Measurements from ENCODE around the gene TMEM120A. TPM values are rescaled to one million over a fixed set of nuclear protein-coding genes. Genes with fewer than 3 reads are reported as not detected.
"Not testable (repeated sequence)": the region's sequence is repeated elsewhere in the genome, so short reads cannot be mapped to it uniquely, and the experiment has no call there.

The TMEM120A gene
- total RNA-seq: 35.9 and 44.0 TPM in 2 replicates

DNA sequence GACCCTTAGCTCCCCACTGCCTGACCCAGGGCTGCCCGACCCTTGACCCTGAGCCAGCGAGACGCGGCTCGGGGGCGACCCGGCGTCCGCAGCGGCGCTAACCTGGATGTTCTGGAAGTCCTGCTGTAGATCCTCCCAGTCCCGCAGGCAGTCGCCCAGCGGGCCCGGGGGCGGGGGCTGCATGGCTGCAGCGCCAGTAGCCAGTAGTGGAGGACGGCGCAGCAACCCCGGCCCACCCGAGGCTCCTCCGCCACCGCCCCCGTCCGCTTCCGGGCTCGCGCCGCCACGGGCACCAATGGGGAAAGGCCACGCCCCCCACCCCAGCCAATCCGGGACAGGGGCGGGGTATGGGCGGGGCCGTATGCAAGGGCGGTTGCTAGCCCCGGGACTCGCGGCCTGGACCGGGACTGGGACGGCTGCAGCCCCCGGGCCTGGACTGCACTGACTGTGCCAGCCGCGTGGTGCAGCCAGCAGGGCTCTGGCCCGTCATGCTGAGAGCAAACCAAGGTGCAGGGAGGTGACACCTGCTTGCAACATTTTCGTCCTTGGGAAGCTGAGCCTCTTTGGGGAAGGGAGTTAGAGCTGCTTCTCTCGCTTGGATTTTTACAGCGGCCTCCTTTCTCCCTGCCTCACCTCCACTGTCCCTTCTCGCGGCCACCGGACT lies at the start of gene TMEM120A:
TSS of gene TMEM120A (minus strand) at position 208 of the 664 bp plus-strand sequence. CDS start at position 183, 25 bp downstream.
- intact Hi-C loops (cut with micrococcal nuclease): loop anchor here (1.0 to 5.0 kb wide), 9 partner anchors 15 to 324 kb away; partner anchors contain the start of genes HIP1, MDH2 and POR

- intact Hi-C loops (cut with micrococcal nuclease): no loop called here
These were observed 45.7 kb upstream of the TMEM120A start for GRCh38 chr7:76040126-76040525.

DNA sequence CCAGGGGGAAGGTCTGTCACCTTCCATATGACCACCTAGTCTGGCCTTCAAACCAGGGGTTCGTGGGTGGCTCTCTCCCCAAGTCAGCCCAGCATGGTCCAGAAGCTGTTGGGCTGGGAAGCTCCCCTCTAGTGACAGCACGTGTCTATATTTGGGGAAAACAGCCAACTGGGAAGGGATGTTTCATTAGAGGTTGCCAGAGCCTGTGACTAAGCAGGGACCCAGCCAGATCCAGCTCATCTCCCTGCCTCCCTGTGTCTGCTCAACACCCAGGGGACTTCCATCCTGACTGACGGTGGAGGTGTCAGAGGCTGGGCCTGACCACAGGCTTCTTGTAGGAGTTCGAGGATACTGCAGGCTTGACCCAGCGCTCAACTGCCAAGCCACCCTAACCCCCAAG lies 42.9 kb upstream of the TMEM120A start:
- intact Hi-C loops (cut with micrococcal nuclease): no loop called here

DNA sequence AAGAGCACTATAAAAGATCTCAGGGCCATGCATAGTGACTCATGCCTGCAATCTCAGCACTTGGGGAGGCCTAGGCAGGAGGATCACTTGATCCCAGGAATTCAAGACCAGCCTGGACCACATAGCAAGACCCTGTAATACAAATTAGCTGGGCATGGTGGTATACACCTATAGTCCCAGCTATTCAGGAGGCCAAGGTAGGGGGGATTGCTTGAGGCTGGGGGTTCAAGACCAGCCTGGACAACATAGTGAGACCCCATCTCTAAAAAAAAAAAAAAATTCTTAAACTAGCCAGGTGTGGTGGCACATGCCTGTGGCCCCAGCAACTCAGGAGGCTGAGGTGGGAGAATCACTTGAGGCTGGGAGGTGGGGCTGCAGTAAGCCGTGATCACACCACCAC lies 37.6 kb upstream of the TMEM120A start:
- intact Hi-C loops (cut with micrococcal nuclease): no loop called here

GRCh38 chr7:76029682-76030081 lies 35.3 kb upstream of the TMEM120A start:
- intact Hi-C loops (cut with micrococcal nuclease): not testable (repeated sequence)

- intact Hi-C loops (cut with micrococcal nuclease): loop anchor here (5.0 kb wide), 1 partner anchor 286 kb away; the partner anchor contains the start of gene HIP1
These were observed 28.6 kb upstream of the TMEM120A start for GRCh38 chr7:76023002-76023401.

DNA sequence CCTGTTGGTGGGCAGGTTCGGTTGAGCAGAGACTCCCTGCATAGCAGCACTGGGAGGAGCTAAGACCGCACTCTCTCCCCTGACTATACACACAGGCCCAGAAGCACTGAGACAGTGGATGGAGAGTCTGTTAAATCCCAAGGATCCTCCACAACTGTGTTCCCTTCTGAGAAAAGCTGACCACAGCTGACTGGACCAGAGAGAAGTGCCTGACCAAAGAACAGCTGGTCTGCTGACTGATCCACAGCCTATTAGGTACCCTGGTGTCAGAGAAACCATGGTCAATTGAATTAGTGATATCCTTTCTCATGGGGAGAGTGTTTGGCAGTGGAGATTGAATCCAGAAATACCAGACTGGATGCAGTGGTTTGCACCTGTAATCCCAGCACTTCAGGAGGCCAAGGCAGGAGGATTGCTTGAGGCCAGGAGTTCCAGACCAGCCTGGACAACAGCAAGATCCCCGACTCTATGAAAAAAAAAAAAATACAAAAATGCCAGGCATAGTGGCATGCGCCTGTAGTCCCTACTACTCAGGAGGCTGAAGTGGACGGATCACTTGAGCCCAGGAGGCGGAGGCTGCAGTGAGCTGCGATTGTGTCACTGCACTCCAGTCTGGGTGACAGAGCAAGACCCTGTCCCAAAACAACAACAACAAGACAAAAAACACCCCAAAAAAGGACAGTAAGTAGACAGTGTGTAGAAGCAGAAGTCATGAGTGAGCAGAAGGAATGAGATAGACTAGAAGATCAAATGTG lies 27.8 kb upstream of the TMEM120A start:
- intact Hi-C loops (cut with micrococcal nuclease): loop anchor here (5.0 kb wide), 1 partner anchor 285 kb away; the partner anchor contains the start of gene HIP1

- intact Hi-C loops (cut with micrococcal nuclease): loop anchor here (1.0 to 5.0 kb wide), 5 partner anchors 11 to 283 kb away; partner anchors contain the start of genes HIP1 and TMEM120A
These were observed 25.8 kb upstream of the TMEM120A start for GRCh38 chr7:76020031-76020714.

- intact Hi-C loops (cut with micrococcal nuclease): not testable (repeated sequence)
These were observed 24.1 kb upstream of the TMEM120A start for GRCh38 chr7:76018520-76018919.

- intact Hi-C loops (cut with micrococcal nuclease): no loop called here
These were observed 22.0 kb upstream of the TMEM120A start for GRCh38 chr7:76016191-76016947.

GRCh38 chr7:76011442-76011861 lies 17.1 kb upstream of the TMEM120A start:
- intact Hi-C loops (cut with micrococcal nuclease): no loop called here

DNA sequence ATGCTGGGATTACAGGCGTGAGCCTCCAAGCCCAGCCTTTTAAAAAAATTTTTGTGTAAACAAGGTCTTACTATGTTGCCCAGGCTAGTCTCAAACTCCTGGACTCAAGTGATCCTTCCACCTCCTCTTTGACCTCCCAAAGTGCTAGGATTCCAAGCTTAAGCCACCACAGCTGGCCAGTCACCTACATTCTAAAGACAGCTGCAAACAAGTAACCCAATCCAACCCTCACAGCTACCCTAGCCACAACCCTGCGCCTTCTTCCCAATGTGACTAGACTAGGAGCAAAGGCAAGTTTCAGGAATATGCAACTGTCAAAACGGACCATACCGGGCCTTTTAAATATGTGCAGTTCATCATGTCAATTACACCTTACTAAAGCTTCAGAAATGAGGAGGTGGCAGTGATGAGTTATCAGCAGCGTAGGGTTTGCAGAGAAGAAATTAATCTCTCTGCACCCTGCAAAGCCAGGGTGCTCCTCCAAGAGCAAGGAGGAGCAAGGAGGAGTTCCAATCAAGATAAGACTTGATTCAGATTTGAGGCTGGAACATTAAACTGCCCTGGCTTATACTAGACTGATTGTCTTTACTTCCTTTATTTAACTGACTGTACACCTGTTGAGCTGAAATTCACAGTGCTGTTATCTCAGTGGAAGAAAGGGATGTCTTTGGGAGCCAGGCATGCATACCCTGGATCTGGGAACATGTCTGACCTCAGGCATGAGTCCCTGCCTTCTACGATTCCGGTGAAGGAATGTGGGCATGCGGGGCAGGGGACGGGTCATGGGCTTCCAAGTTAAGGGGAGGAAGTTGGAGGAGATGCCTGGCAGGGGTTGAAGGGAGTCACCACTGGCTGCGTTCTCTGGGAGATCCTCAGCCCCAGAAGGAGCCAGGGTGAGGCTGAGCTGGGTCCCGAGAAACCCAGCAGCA lies 15.5 kb upstream of the TMEM120A start:
- intact Hi-C loops (cut with micrococcal nuclease): loop anchor here (1.0 kb wide), 4 partner anchors 10 to 132 kb away; partner anchors contain the start of genes POR and TMEM120A

- intact Hi-C loops (cut with micrococcal nuclease): loop anchor here (1.0 kb wide), 1 partner anchor 40 kb away; the partner anchor contains the start of gene MDH2
These were observed 13.8 kb upstream of the TMEM120A start for GRCh38 chr7:76008156-76008687.

DNA sequence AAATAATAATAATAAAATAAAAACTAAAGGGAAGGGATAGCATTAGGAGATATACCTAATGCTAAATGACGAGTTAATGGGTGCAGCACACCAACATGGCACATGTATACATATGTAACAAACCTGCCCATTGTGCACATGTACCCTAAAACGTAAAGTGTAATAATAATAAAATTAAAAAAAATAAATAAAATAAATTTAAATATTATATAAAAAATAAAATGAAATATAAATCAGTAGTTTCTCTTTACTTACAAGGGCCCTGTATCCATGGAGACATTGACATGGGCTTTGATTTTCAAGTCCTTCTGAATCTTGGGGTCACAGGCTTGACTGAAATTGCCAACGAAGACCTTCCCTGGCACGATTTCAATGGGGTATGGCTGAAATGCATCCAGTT lies 10.6 kb upstream of the TMEM120A start:
- intact Hi-C loops (cut with micrococcal nuclease): not testable (repeated sequence)

DNA sequence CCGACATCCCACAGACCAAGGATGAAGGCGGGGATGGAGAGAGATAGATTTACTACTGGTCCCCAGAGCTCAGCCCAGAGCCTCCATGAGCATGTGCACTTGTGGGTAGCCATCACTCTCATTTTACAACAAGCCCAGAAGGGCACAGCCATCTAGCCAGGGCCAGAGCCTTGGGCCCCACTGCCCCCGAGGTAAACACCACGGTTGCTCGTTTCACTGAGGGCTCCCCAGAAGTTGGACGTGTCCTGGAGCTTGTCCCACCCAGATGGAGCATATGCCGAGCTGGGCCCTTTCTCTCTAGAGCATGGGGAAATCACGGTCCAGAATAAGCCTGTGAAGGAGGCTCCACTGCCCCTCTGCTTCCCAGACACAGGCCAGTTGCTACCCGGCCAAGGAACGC lies 9.0 kb upstream of the TMEM120A start:
- intact Hi-C loops (cut with micrococcal nuclease): no loop called here

GRCh38 chr7:76002822-76003221 lies 8.4 kb upstream of the TMEM120A start:
- intact Hi-C loops (cut with micrococcal nuclease): no loop called here

GRCh38 chr7:76002139-76002538 lies 7.7 kb upstream of the TMEM120A start:
- intact Hi-C loops (cut with micrococcal nuclease): no loop called here

DNA sequence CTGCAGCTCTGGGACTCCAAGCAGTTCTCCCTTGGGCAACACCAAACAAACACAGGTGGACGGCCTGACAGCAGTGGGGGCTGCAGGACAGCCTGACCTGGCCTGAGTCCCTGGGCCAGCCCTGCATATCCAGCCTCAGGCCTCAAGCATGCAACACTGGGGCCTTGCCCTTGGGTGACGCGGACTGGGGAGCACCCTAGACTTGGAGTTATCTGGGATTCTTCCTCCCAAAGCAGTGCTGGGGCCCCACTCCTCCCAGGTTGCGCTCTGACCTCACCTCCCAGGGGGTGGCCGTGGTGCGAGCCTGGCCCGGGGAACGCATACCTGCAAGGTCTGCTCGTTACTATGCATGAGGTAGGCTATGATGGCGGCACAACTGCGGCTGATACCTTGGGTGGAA lies 6.2 kb upstream of the TMEM120A start:
- intact Hi-C loops (cut with micrococcal nuclease): no loop called here

DNA sequence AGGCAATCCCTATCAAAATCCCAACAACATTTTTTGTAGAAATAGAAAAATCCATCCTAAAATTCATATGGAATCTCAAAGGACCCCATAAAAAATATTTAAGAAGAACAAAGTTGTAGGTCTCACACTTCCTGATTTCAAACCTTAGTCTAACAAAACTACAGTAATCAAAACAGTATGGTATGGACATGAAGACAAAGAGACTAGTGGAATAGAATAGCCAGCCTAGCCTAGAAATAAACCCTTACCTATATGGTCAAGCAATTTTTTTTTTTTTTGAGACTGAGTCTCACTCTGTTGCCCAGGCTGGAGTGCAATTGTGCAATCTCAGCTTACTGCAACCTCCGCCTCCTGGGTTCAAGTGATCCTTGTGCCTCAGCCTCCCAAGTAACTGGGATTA lies 3.6 kb upstream of the TMEM120A start:
- intact Hi-C loops (cut with micrococcal nuclease): no loop called here

DNA sequence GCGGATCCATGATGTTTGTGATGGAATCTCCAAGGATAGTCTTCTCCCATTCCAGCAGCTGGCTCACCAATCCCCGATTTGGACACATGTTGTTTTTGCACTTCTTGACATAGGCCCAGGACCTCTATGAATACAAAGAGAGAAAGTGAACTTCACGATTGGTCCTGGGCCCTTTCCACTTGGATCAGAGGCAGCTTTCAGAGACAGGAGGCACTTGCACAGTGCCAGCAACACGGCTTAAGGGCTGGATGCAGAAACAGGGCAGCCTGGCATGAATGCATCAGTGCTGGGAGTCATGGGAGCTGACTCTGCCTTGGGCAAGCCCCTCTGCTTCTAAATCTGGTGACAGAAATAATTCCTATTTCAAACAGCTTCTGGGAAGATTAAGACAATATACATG lies 2.1 kb upstream of the TMEM120A start:
- intact Hi-C loops (cut with micrococcal nuclease): no loop called here

Data from T-helper 1 cell treated with Interleukin-12 subunit alpha and Interleukin-12 subunit beta and Interleukin-4 antibody, amounts not matched to agents 30 ng/mL and 1 ng/mL, for 36 hours (primary cell).